ENCODE results near the gene KRTAP5-2. TPM values are rescaled to one million over a fixed set of nuclear protein-coding genes. Genes with fewer than 3 reads are reported as not detected.

KRTAP5-2 gene
- total RNA-seq, 1 experiment from 2014 or later = not detected

GRCh38 chr11:1638344-1638743, 40.2 kb upstream of the KRTAP5-2 start:
- Histone ChIP-seq H3K4me1 (ENCODE audit: insufficient read depth, low read length) (no peaks in the 10 kb centered on the region), H3K27ac (ENCODE audit: insufficient read length, low read depth, low read length) (no peak overlapping the region)

More at GRCh38 chr11:1638344-1638743, 40.2 kb upstream of the KRTAP5-2 start:
- H3K36me3 Mint-ChIP-seq (ENCODE audit: insufficient read depth in 1 of 3, low read depth in 3 of 3) = no peaks in the 10 kb centered on the region
- Histone ChIP-seq H4K8ac (replicated peaks; ENCODE audit: insufficient read length, low read depth, low read length) (no peak overlapping the region), H3K56ac (ENCODE audit: insufficient read length, low read depth, low read length) (no peak overlapping the region), H2BK5ac (ENCODE audit: insufficient read length, low read length) (no peak overlapping the region), H3K9me3 (ENCODE audit: control insufficient read depth, low read depth, low read length) (no peaks in the 10 kb centered on the region), H4K91ac (ENCODE audit: insufficient read length, low read depth, low read length) (no peak overlapping the region), H3K27me3 (ENCODE audit: insufficient read depth, low read length) (no peaks in the 10 kb centered on the region), H2AFZ (ENCODE audit: low read length) (no peak overlapping the region), H2BK12ac (ENCODE audit: insufficient read length, low read depth, low read length) (no peak overlapping the region), H3K79me1 (ENCODE audit: insufficient read depth, low read depth, low read length, poor library complexity, severe bottlenecking) (no peaks in the 10 kb centered on the region), H3K4me2 (ENCODE audit: insufficient read depth, insufficient read length, low read length) (no peak overlapping the region), H3T11ph (ENCODE audit: low read length) (no peak overlapping the region), H2BK20ac (ENCODE audit: low read depth, low read length, poor library complexity, severe bottlenecking) (no peak overlapping the region), H3K18ac (ENCODE audit: insufficient read length, low read depth, low read length) (no peak overlapping the region), H3K9ac (ENCODE audit: extremely low read depth, insufficient read length, low read length) (no peak overlapping the region), H2AK5ac (ENCODE audit: insufficient read length, low read length) (no peak overlapping the region), H3K23me2 (ENCODE audit: insufficient read length, low read depth, low read length, poor library complexity, severe bottlenecking) (no peaks in the 10 kb centered on the region), H3K14ac (ENCODE audit: insufficient read depth, low read length) (no peak overlapping the region), H4K5ac (ENCODE audit: insufficient read length, low read depth, low read length) (no peak overlapping the region), H2BK120ac (ENCODE audit: low read depth, low read length, poor library complexity, severe bottlenecking) (no peak overlapping the region), H3K79me2 (ENCODE audit: insufficient read depth, low read length) (no peaks in the 10 kb centered on the region), H3K23ac (ENCODE audit: insufficient read length, low read depth, low read length) (no peak overlapping the region), H4K20me1 (ENCODE audit: control insufficient read depth, insufficient read depth, insufficient read length) (no peaks in the 10 kb centered on the region), H3K4ac (ENCODE audit: low read depth, low read length) (no peak overlapping the region), H2BK15ac (ENCODE audit: low read depth, low read length) (no peak overlapping the region)
- no peak for TF ChIP-seq CTCF (conservative IDR thresholded peaks at IDR 0.05)
- DNase-seq = no peak
- H3K4me3 Mint-ChIP-seq = no peak overlapping the region
- H3K4me1 Mint-ChIP-seq = peaks cover 3 to 5% of the 10 kb centered on the region in 2 experiments; a peak in 2 of 4 replicates
- peaks cover 34% of the 10 kb centered on the region for H3K27me3 Mint-ChIP-seq (ENCODE audit: low read depth)
- no peak overlapping the region for H3K27ac Mint-ChIP-seq
- no CpG with 5 or more reads among the region's 8 CpGs for WGBS (ENCODE audit: extremely low coverage, insufficient read length, low lambda C conversion rate)
- no peaks in the 10 kb centered on the region for H3K9me3 Mint-ChIP-seq

Measured in H9 (cell line).